ENCODE results near the gene EIF5B. TPM values are rescaled to one million over a fixed set of nuclear protein-coding genes. Genes with fewer than 3 reads are reported as not detected.

The EIF5B gene
- total RNA-seq, 1 donor from 2014 or later = 57.4 TPM

DNA sequence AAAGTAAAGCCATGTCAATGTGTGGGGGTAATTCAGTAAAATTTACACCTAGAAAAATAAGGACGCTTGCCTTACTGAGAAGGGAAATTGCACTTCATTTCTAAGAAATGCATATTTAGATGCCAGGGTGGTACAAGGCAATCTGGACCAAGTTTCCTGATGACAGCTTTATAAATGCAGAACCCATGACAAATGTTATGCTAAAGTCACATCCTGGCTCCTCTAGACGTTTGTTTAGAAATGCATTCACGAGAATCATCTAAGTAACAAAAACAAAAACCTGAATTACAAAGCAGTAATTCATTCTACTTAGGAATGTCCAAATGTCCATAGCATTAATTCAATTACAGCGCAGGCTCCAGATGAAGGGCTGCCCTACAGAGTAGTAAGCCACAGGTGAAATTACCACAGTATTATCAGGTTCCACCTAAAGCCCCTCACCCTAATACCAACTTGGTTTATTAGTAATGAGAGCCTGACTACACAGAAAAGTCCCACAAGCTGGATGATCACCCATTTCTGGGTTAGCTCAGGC is 102.8 kb downstream of the EIF5B start:
- Mint-ChIP-seq H3K27me3 (ENCODE audit: unreplicated experiment) (peaks cover 2% of the 10 kb centered on the region), H3K4me1 (ENCODE audit: low read depth, unreplicated experiment) (peaks cover 4% of the 10 kb centered on the region), H3K36me3 (ENCODE audit: unreplicated experiment) (no peaks in the 10 kb centered on the region), H3K4me3 (ENCODE audit: unreplicated experiment) (no peak overlapping the region), H3K27ac (ENCODE audit: unreplicated experiment) (no peak overlapping the region), H3K9me3 (ENCODE audit: unreplicated experiment) (no peaks in the 10 kb centered on the region)
- TF ChIP-seq, protein P1, sequence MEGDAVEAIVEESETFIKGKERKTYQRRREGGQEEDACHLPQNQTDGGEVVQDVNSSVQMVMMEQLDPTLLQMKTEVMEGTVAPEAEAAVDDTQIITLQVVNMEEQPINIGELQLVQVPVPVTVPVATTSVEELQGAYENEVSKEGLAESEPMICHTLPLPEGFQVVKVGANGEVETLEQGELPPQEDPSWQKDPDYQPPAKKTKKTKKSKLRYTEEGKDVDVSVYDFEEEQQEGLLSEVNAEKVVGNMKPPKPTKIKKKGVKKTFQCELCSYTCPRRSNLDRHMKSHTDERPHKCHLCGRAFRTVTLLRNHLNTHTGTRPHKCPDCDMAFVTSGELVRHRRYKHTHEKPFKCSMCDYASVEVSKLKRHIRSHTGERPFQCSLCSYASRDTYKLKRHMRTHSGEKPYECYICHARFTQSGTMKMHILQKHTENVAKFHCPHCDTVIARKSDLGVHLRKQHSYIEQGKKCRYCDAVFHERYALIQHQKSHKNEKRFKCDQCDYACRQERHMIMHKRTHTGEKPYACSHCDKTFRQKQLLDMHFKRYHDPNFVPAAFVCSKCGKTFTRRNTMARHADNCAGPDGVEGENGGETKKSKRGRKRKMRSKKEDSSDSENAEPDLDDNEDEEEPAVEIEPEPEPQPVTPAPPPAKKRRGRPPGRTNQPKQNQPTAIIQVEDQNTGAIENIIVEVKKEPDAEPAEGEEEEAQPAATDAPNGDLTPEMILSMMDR (IDR thresholded peaks at IDR 0.05; ENCODE audit: partially characterized antibody, unreplicated experiment) = no peak
- no peak for DNase-seq

DNA sequence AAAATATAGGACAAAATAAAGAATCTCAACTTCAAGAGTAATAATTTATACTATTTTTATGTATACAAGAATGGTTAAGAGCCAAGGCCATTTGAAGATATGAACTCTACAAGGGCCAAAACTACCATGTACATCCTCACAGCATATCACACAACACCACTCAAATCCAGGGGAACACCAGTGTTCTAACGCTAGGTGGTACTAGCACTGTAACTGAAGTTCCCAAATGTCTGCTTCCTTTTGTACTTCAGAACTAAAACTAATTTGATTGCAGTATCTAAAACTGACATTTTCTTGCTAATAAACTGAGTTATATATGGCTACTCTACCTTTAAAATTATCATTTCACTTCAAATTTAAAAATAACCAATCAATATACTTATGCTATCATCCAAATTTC is 105.6 kb downstream of the EIF5B start:
- Mint-ChIP-seq H3K4me1 (ENCODE audit: low read depth, unreplicated experiment) (peaks cover 4% of the 10 kb centered on the region), H3K27me3 (ENCODE audit: unreplicated experiment) (peaks cover 2% of the 10 kb centered on the region), H3K27ac (ENCODE audit: unreplicated experiment) (no peak overlapping the region), H3K4me3 (ENCODE audit: unreplicated experiment) (no peak overlapping the region), H3K36me3 (ENCODE audit: unreplicated experiment) (no peaks in the 10 kb centered on the region), H3K9me3 (ENCODE audit: unreplicated experiment) (no peaks in the 10 kb centered on the region)
- no peak for DNase-seq
- TF ChIP-seq, protein P1 (IDR thresholded peaks at IDR 0.05; ENCODE audit: partially characterized antibody, unreplicated experiment) = no peak

DNA sequence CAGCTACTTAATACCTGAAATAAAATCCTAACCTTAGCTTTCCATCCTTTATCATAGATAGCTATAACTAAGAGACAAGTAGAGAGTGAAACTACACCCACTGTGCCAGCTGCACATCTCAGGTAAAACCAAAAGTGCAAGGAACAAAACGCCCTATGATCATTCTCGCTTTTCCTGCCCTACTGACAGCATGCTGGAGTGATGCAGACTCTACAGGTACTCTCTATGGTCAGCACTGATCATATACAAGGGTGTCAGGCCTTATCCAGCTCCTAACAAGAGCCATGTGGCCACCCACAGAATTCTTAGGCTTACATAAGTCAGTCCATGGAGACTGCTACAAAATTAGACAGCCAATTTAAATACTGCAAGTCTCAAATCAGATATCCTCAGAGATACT is 107.0 kb downstream of the EIF5B start:
- H3K27me3 Mint-ChIP-seq (ENCODE audit: unreplicated experiment) = peaks cover 2% of the 10 kb centered on the region
- no peak overlapping the region for H3K27ac Mint-ChIP-seq (ENCODE audit: unreplicated experiment)
- no peak for DNase-seq
- no peak overlapping the region for H3K4me3 Mint-ChIP-seq (ENCODE audit: unreplicated experiment)
- no peaks in the 10 kb centered on the region for H3K36me3 Mint-ChIP-seq (ENCODE audit: unreplicated experiment)
- H3K4me1 Mint-ChIP-seq (ENCODE audit: low read depth, unreplicated experiment) = peaks cover 1% of the 10 kb centered on the region
- no peaks in the 10 kb centered on the region for H3K9me3 Mint-ChIP-seq (ENCODE audit: unreplicated experiment)
- TF ChIP-seq, protein P1 (IDR thresholded peaks at IDR 0.05; ENCODE audit: partially characterized antibody, unreplicated experiment) = no peak

DNA sequence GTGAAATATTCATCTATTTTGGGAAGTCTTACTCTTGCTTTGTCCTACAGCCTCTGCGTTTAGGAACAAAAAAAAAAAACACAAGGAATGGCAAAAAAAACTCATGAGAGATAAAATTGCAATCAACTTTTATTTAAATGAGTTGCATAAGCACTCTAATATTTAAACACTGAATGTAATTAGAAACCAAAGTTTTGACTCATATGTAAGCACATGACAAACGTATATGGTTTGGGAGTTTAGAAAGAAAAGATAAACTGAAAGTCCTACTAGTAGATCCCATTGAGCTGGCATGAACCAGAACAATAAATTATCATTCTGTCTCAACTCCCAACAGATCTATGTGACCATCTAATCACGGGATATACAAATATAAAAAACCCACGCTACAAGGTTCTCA is 107.9 kb downstream of the EIF5B start:
- H3K4me3 Mint-ChIP-seq (ENCODE audit: unreplicated experiment) = no peak overlapping the region
- TF ChIP-seq, protein P1 (IDR thresholded peaks at IDR 0.05; ENCODE audit: partially characterized antibody, unreplicated experiment) = no peak
- no peak for DNase-seq
- no peaks in the 10 kb centered on the region for H3K9me3 Mint-ChIP-seq (ENCODE audit: unreplicated experiment)
- no peak overlapping the region for H3K27ac Mint-ChIP-seq (ENCODE audit: unreplicated experiment)
- H3K27me3 Mint-ChIP-seq (ENCODE audit: unreplicated experiment) = peaks cover 2% of the 10 kb centered on the region
- no peaks in the 10 kb centered on the region for H3K36me3 Mint-ChIP-seq (ENCODE audit: unreplicated experiment)
- no peaks in the 10 kb centered on the region for H3K4me1 Mint-ChIP-seq (ENCODE audit: low read depth, unreplicated experiment)

DNA sequence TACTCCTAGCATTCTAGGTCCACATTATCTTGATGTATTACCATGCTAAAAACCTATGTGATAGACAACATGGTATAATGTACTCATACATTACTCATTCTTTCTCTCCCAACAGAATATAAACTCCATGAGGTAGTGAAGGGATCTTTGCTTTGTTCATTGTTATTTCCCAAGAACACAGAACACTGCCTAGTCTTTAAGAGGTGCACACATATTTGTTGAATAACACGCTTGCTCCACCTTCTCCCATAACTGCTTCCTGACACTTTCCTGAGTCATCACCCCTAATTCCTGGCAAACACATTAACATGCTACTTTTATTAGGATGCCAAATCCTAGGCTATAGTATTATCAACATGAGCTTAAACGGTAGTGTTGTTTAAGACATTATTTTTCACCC is 111.4 kb downstream of the EIF5B start:
- TF ChIP-seq, protein P1 (IDR thresholded peaks at IDR 0.05; ENCODE audit: partially characterized antibody, unreplicated experiment) = no peak
- H3K9me3 Mint-ChIP-seq (ENCODE audit: unreplicated experiment) = no peaks in the 10 kb centered on the region
- no peaks in the 10 kb centered on the region for H3K4me1 Mint-ChIP-seq (ENCODE audit: low read depth, unreplicated experiment)
- H3K27ac Mint-ChIP-seq (ENCODE audit: unreplicated experiment) = no peak overlapping the region
- DNase-seq = no peak
- no peaks in the 10 kb centered on the region for H3K36me3 Mint-ChIP-seq (ENCODE audit: unreplicated experiment)
- H3K4me3 Mint-ChIP-seq (ENCODE audit: unreplicated experiment) = no peak overlapping the region
- no peaks in the 10 kb centered on the region for H3K27me3 Mint-ChIP-seq (ENCODE audit: unreplicated experiment)

Measured in glutamatergic neuron (in vitro differentiated cells).